Activated naive CD8-positive, alpha-beta T cell treated with anti-CD3 and anti-CD28 coated beads, Interleukin-2, amount 10 ng/mL, durations not matched to agents 7 days and 5 days (primary cell): Measurements from ENCODE around the gene SLC2A11. TPM values are rescaled to one million over a fixed set of nuclear protein-coding genes. Genes with fewer than 3 reads are reported as not detected.

Source experiments
- ATAC-seq: fragments of 150-1000 bp; cut with Tn5 transposase; one replicate; pipeline ENCODE4 v1.10.0; 2021; ENCODE audit warnings: low read depth, moderate library complexity
- POLR2A ChIA-PET: fragments of 350-600 bp; sonication (Branson Sonifier 250); formaldehyde crosslinking; loops from one replicate; lab custom pipeline; 2021; ENCODE audit warnings: antibody characterized with exemption; lab: Charles Lee
- DNase-seq: peaks from one replicate; pipeline ENCODE4 v3.0.0; 2021
- H3K27ac Mint-ChIP-seq: one replicate; pipeline ENCODE4 v1.8.0; 2022; ENCODE audit warnings: mild to moderate bottlenecking, mixed read lengths
- H3K27me3 Mint-ChIP-seq: one replicate; pipeline ENCODE4 v1.8.0; 2022; ENCODE audit warnings: mild to moderate bottlenecking, moderate library complexity, mixed read lengths
- H3K36me3 Mint-ChIP-seq: one replicate; pipeline ENCODE4 v1.8.0; 2021; ENCODE audit warnings: mild to moderate bottlenecking, mixed read lengths
- H3K4me1 Mint-ChIP-seq: one replicate; pipeline ENCODE4 v1.8.0; 2021; ENCODE audit warnings: mixed read lengths
- H3K4me3 Mint-ChIP-seq: one replicate; pipeline ENCODE4 v1.8.0; 2022; ENCODE audit warnings: mild to moderate bottlenecking, moderate library complexity, mixed read lengths
- H3K9me3 Mint-ChIP-seq: one replicate; pipeline ENCODE4 v1.8.0; 2021; ENCODE audit warnings: mixed read lengths
- total RNA-seq, 2 experiments: library from RNA; stranded (reverse); gene quantifications; one replicate each; pipeline ENCODE4 v1.2.3, GENCODE V29; 2021

Gene SLC2A11
- total RNA-seq, 2 experiments from 2014 or later = 10.0 to 12.1 TPM

- DNase-seq (no peak), ATAC-seq (no peak)
- Mint-ChIP-seq H3K4me3 (no peak overlapping the region), H3K36me3 (peaks cover 10% of the 10 kb centered on the region), H3K27ac (peak overlapping the region; percentile 61), H3K9me3 (no peaks in the 10 kb centered on the region), H3K27me3 (peaks cover 3% of the 10 kb centered on the region), H3K4me1 (peaks cover 20% of the 10 kb centered on the region)
- POLR2A ChIA-PET = interaction anchor here (1.1 to 1.6 kb wide), 2 partner anchors 9 to 22 kb away, joined by 4 to 6 read pairs; partner anchors contain the start of gene SLC2A11
These were observed 22.1 kb upstream of the SLC2A11 start for GRCh38 chr22:23835484-23836144.

GRCh38 chr22:23836281-23836680, 21.4 kb upstream of the SLC2A11 start:
- H3K4me3 Mint-ChIP-seq = no peak overlapping the region
- H3K4me1 Mint-ChIP-seq = peaks cover 21% of the 10 kb centered on the region
- H3K27ac Mint-ChIP-seq = no peak overlapping the region
- ATAC-seq (no peak), DNase-seq (peak; percentile 33)
- POLR2A ChIA-PET = interaction anchor here (1.1 kb wide), 2 partner anchors 10 to 15 kb away, joined by 4 to 6 read pairs; no protein-coding TSS in a partner anchor
- peaks cover 6% of the 10 kb centered on the region for H3K36me3 Mint-ChIP-seq
- H3K27me3 Mint-ChIP-seq = peaks cover 7% of the 10 kb centered on the region
- no peaks in the 10 kb centered on the region for H3K9me3 Mint-ChIP-seq

GRCh38 chr22:23836692-23837495, 20.8 kb upstream of the SLC2A11 start:
- peaks cover 6% of the 10 kb centered on the region for H3K36me3 Mint-ChIP-seq
- no peaks in the 10 kb centered on the region for H3K9me3 Mint-ChIP-seq
- peaks cover 9% of the 10 kb centered on the region for H3K27me3 Mint-ChIP-seq
- H3K4me1 Mint-ChIP-seq = peaks cover 21% of the 10 kb centered on the region
- POLR2A ChIA-PET = interaction anchor here (1.1 to 1.5 kb wide), 3 partner anchors 10 to 50 kb away, joined by 4 to 6 read pairs (median 4); partner anchors contain the start of gene SMARCB1
- DNase-seq (peak; percentile 33), ATAC-seq (no peak)
- H3K27ac Mint-ChIP-seq = no peak overlapping the region
- peak overlapping the region; percentile 31 for H3K4me3 Mint-ChIP-seq

- peak overlapping the region; percentile 91 for H3K4me3 Mint-ChIP-seq
- peaks cover 21% of the 10 kb centered on the region for H3K4me1 Mint-ChIP-seq
- H3K27ac Mint-ChIP-seq = no peak overlapping the region
- ATAC-seq (no peak), DNase-seq (no peak)
- POLR2A ChIA-PET = interaction anchor here (1.1 to 1.5 kb wide), 2 partner anchors 17 to 51 kb away, joined by 4 read pairs; partner anchors contain the start of gene SMARCB1
- H3K27me3 Mint-ChIP-seq = peaks cover 9% of the 10 kb centered on the region
- H3K9me3 Mint-ChIP-seq = no peaks in the 10 kb centered on the region
- H3K36me3 Mint-ChIP-seq = peaks cover 6% of the 10 kb centered on the region
These were observed 20.2 kb upstream of the SLC2A11 start for GRCh38 chr22:23837496-23837859.

GRCh38 chr22:23837911-23838680, 19.6 kb upstream of the SLC2A11 start:
- no peaks in the 10 kb centered on the region for H3K9me3 Mint-ChIP-seq
- H3K36me3 Mint-ChIP-seq = peaks cover 6% of the 10 kb centered on the region
- H3K27ac Mint-ChIP-seq = peak overlapping the region; percentile 84
- DNase-seq (no peak), ATAC-seq (no peak)
- H3K4me3 Mint-ChIP-seq = peak overlapping the region; percentile 91
- POLR2A ChIA-PET = interaction anchor here (0.8 to 1.5 kb wide), 4 partner anchors 17 to 71 kb away, joined by 3 to 4 read pairs (median 4); partner anchors contain the start of genes MMP11 and SMARCB1
- peaks cover 21% of the 10 kb centered on the region for H3K4me1 Mint-ChIP-seq
- H3K27me3 Mint-ChIP-seq = peaks cover 9% of the 10 kb centered on the region

- peak within 1 kb of the TSS; percentile 84 for H3K27ac Mint-ChIP-seq
- POLR2A ChIA-PET = interaction anchor here (0.5 to 1.1 kb wide), 4 partner anchors 18 to 102 kb away, joined by 3 to 4 read pairs (median 3); partner anchors contain the start of gene MMP11
- H3K9me3 Mint-ChIP-seq = no peaks in the 10 kb centered on the region
- ATAC-seq (peak; percentile 90), DNase-seq (peak; percentile 97)
- H3K4me1 Mint-ChIP-seq = peaks cover 21% of the 10 kb centered on the region
- H3K36me3 Mint-ChIP-seq = peaks cover 6% of the 10 kb centered on the region
- peaks cover 9% of the 10 kb centered on the region for H3K27me3 Mint-ChIP-seq
- peak within 1 kb of the TSS; percentile 91 for H3K4me3 Mint-ChIP-seq
These were observed 18.8 kb upstream of the SLC2A11 start, which contains the start of gene DERL3 for GRCh38 chr22:23838681-23839468. DERL3 (minus strand) TSS chr22:23839006; CDS start chr22:23838987, 19 bp downstream.

- Mint-ChIP-seq H3K27ac (peak overlapping the region; percentile 53), H3K9me3 (no peaks in the 10 kb centered on the region), H3K4me3 (peak overlapping the region; percentile 76), H3K36me3 (peaks cover 6% of the 10 kb centered on the region), H3K27me3 (peaks cover 9% of the 10 kb centered on the region), H3K4me1 (peaks cover 23% of the 10 kb centered on the region)
- POLR2A ChIA-PET = no interaction called here
- DNase-seq (no peak), ATAC-seq (no peak)
These were observed 17.6 kb upstream of the SLC2A11 start for GRCh38 chr22:23840026-23840425.

GRCh38 chr22:23841292-23841691, 16.4 kb upstream of the SLC2A11 start:
- DNase-seq (no peak), ATAC-seq (no peak)
- Mint-ChIP-seq H3K4me1 (peaks cover 27% of the 10 kb centered on the region), H3K9me3 (no peaks in the 10 kb centered on the region), H3K27me3 (peaks cover 11% of the 10 kb centered on the region), H3K4me3 (no peak overlapping the region), H3K27ac (no peak overlapping the region), H3K36me3 (peaks cover 4% of the 10 kb centered on the region)
- POLR2A ChIA-PET = no interaction called here

- ATAC-seq (no peak), DNase-seq (no peak)
- no peak overlapping the region for H3K4me3 Mint-ChIP-seq
- no peak overlapping the region for H3K27ac Mint-ChIP-seq
- no peaks in the 10 kb centered on the region for H3K9me3 Mint-ChIP-seq
- peaks cover 3% of the 10 kb centered on the region for H3K36me3 Mint-ChIP-seq
- POLR2A ChIA-PET = no interaction called here
- peaks cover 24% of the 10 kb centered on the region for H3K4me1 Mint-ChIP-seq
- peaks cover 11% of the 10 kb centered on the region for H3K27me3 Mint-ChIP-seq
These were observed 15.8 kb upstream of the SLC2A11 start for GRCh38 chr22:23841736-23842445.

GRCh38 chr22:23842599-23842998, 15.1 kb upstream of the SLC2A11 start:
- Mint-ChIP-seq H3K27me3 (peaks cover 11% of the 10 kb centered on the region), H3K4me3 (no peak overlapping the region), H3K36me3 (no peaks in the 10 kb centered on the region), H3K9me3 (no peaks in the 10 kb centered on the region), H3K4me1 (peaks cover 23% of the 10 kb centered on the region), H3K27ac (no peak overlapping the region)
- ATAC-seq = no peak
- no peak for DNase-seq
- POLR2A ChIA-PET = interaction anchor here (1.1 kb wide), 1 partner anchor 15 kb away, joined by 7 read pairs; the partner anchor contains the start of gene SLC2A11

GRCh38 chr22:23844739-23845202, 12.9 kb upstream of the SLC2A11 start:
- ATAC-seq (no peak), DNase-seq (no peak)
- peaks cover 11% of the 10 kb centered on the region for H3K4me1 Mint-ChIP-seq
- H3K27me3 Mint-ChIP-seq = peaks cover 10% of the 10 kb centered on the region
- H3K36me3 Mint-ChIP-seq = no peaks in the 10 kb centered on the region
- peak overlapping the region; percentile 60 for H3K27ac Mint-ChIP-seq
- no peak overlapping the region for H3K4me3 Mint-ChIP-seq
- POLR2A ChIA-PET = interaction anchor here (6.3 kb wide), 1 partner anchor 13 kb away, joined by 43 read pairs; the partner anchor contains the start of gene SLC2A11
- no peaks in the 10 kb centered on the region for H3K9me3 Mint-ChIP-seq
